Measurements from ENCODE around the gene TMEM80.
"Not testable (repeated sequence)": the region's sequence is repeated elsewhere in the genome, so short reads cannot be mapped to it uniquely, and the experiment has no call there.

Gene TMEM80

DNA sequence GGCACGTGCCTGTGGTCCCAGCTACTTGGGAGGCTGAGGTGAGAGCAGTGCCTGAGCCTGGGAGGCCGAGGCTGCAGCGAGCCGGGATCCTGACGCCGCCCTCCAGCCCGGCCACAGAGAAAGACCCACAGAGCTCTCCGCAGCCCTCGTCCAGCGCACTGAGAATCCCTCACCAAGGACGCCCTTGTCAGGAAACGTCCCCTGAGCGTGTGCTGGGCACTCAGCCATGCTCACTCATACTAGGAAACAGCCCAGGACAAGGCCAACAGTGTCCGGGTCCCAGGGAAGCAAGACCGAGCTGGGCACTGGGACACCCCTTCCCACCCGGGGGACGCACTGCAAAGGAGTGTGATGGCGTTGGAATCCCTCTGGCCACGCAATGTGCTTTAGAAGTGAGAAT, 15.1 kb upstream of the TMEM80 start:
- no peak for DNase-seq

DNA sequence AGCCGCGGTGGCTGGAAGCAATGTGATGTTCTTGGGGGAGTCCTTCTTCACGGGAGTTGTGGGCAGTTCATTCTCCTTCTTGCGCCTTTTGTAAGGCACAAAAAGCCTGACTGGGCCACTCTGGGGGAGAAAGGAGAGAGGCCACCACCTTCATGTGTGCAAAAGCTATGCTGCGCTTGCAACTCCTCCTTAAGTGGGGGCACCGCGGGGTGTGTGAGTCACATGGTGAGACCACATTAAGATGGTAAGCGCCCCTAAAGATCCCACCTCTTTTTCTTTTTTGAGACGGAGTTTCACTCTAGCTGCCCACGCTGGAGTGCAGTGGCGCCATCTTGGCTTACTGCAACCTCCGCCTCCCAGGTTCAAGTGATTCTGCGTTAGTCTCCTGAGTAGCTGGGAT, 14.6 kb upstream of the TMEM80 start:
- DNase-seq: no peak

DNA sequence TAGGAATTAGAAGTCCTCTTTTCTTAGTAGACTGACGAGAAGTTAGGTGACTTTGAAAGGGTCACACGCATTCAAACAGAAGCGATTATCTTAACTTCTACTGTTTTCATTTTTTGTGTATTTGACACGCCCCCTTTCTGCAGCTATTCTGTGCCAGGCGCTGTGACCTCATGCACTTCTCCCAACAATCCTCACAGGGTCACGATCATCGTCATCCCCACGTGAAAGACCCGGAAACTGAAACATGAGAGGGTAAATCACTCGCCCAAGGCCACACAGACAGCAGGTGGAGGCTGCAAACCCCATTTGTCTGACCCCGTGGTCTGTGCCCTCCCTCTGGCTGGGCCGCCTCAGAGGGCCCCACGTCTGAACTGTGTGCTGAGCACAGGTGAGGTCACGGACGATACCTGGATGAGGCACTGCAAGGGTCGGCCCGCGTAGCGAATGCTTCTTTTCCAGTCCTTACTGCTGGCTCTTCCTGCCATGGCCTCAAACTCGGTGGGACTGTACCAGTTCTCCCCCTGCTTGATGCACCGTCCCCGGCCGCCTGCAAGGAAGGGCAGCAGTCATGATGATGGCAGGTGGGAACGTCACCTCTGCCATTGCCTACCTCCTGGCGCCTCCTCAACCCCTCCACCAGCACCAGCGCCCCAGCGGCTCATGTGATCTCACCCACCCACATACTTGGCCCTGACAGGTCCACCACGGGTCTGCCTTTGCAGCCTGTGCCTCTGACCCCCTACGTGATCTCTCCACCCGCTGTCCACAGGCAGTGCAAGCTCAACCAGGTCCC, 9.0 kb upstream of the TMEM80 start:
- no peak for DNase-seq

DNA sequence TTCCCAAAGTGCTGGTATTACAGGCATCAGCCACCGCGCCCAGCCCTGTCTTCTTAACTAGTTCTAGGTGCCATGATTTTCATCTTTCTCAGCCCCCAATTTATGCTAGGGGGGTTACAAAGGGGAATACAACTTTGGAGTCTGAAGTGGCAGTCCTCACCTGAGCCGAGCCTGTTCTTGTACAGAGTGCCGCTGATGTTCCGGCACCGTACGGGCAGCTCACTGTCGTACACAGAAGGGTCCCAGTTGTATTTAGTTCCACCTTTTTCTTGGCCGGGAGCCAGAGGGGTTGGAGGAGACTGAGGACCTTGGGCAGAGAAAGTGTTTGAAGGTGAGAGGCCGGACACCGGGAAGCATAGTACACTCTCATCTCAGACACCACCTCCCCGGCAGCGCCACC, 7.9 kb upstream of the TMEM80 start:
- DNase-seq: no peak

DNA sequence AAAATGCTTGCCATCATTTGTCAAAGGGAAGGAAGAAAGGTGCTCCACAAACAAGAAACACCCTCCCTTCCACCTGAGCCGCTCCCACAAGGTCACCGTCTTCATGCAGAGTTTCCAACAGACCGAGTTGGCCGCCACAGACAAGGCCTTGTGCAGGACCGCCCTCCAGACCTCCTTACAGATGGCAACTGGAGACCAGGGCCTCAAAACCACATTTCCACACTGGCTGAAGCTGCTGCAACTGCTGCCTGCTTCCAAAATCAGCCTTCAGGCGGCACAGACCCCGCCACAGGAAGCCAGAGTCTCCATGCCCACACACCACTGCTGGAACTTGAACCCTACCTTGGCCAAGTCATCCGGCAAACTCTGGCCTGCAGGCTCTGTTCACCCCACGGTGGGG, 6.9 kb upstream of the TMEM80 start:
- DNase-seq: no peak

DNA sequence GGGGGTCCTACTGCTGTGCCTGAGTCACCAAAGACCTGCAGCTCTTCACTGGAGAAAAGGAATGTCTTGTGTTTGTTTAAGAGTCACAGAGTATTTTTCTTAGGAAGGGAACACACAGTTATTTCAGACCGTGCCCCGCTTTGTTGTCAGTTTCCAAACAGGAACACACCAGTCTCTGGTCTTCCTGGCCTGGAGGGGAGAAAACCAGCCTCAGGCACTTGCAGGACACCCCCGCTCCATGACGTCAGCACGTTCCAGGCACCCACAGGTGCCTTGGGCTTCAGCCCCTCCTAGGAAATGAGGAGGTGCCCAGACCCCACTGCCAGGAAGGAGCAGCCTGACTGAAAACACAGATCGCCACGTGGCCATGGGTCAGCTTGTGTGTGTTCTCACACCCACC, 6.0 kb upstream of the TMEM80 start:
- DNase-seq: no peak

DNA sequence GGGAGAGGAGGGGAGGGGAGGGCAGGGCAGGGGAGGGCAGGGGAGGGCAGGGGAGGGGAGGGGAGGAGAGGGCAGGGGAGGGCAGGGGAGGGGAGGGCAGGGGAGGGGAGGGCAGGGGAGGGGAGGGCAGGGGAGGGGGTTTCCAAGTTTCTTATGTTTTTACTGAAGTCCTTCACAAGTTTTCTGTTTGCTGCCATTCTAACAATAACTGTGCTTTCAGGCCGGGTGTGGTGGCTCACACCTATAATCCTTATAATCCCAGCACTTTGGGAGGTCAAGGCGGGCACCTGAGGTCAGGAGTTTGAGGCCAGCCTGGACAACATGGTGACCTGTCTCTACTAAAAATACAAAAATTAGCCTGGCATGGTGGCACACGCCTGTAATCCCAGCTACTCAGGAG, 5.4 kb upstream of the TMEM80 start:
- DNase-seq: not testable (repeated sequence)

DNA sequence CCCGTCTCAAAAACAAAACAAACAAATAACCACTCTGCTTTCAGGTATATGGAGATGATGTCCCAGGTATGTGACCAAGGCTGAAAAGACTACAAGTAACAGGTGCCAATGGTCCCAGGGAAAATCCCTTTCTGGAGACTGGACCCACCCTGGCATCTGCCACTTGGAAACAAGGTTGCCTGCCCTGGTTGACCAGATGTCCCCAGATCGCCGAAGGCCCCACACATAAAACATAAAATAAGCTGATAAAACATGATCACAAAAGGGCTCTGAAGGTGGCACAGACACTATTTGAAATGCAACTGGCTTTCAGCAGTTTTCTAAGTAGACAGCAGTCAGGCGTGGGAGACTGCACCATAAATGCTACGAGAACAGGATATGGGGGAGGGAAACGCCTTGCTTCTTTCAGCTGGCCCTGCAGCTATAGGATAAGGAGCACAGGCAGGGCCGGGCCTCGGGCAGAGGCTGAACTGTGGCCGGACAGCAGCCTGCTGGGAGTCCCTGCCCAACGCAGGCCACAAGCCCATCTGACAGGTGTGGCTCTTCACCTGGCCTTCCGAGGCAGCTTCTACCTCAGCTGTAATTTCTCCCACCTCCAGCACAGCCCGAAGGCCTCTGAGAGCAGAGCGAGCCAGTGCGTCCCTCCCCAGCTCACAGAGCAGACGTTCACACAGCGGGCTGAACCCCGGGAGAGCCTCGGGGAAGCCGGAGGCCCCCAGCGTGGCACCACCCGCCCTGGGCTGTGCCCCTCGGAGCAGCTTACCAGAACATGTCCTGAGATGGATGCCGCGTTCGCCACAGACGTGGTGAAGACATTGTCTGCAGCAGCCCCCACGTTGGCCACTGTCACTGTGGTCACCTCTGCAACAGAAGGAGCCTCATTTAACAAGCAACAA, 4.6 kb upstream of the TMEM80 start:
- no peak for DNase-seq

DNA sequence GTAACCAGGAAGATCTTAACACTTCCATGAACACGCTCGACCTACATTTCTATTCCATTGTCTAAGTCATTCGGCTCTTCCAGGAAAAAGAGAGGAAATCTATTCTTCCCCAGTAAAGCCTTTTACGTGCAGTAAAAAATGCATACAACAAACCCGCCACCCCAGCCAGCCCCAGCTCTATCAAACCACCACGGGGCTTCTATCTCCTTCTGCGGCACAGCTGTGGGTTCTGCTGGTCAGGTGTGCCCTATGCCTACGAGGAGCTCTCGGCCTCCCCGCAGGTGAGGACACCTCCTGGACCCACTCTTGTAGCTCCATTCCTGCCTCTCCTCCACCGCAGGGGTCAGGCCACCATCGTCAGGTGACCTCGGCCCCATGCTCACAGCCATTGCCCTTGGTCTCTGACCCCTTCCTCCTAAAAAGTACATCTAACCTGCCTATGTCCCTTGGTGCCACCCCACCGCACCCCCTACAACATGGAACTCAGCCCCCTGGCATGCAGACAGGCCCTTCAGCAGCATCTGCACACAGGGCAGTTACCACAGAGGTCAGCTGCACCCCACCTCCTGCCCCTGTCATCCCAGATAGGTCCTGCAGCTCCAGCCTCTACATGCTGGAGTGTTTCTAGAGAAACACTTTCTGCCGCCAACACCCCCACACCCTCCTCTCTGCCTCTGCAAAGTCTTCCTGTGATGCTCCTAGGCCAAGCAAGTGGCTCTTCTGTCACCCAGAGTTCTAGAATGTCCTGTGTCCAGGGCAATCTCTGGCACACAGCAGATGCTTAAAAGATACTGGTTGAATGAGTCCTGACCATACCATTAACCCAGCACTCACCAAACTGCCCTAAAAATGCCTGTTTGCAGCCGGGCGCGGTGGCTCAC, 3.7 kb upstream of the TMEM80 start:
- no peak for DNase-seq

DNA sequence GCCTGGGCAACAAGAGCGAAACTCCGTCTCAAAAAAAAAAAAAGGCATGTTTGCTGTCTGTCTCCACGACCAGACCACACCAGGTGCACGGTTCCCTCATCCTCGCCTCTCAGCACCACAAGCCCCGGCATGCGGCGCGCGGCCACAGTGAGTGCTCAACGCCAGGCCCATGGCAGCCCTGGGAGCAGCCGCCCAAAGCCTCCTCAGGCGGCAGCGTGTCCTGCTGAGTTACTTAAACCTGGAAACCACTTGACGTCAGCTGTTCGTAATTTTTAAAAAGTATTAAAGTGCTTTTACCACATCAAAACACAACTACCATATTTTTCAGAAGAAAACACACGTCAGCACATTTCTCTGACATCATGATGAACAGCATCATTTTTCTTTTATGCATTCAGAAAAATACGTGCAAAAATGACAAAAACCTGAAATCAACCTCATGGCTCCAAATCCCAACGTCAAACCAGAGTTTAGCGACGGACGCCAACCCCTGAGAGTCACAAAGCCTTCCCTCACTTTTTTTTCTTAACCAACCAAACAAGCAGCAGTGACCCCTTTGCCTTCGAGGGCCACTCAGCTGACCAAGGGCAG, 2.7 kb upstream of the TMEM80 start:
- DNase-seq: no peak

DNA sequence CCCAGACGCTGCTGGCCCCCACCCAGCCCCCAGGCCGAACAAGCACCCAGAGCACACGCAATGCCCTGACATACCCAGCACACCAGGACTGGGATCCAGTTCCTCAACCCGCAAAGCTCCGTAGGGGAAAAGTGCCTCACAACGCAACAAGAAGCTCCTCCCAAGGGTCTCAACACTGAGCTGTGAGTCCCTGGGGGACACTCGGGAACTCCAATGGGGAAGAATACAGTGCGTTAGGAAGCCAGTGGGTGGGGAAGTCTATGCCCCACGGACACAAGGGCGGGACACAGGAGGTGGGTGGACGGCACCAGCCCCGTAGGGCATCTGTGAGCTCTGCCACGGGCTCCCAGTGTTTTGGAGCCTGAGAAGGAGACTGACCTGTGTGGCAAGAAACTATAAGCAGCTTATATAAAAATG, 2.2 kb upstream of the TMEM80 start:
- DNase-seq: no peak

DNA sequence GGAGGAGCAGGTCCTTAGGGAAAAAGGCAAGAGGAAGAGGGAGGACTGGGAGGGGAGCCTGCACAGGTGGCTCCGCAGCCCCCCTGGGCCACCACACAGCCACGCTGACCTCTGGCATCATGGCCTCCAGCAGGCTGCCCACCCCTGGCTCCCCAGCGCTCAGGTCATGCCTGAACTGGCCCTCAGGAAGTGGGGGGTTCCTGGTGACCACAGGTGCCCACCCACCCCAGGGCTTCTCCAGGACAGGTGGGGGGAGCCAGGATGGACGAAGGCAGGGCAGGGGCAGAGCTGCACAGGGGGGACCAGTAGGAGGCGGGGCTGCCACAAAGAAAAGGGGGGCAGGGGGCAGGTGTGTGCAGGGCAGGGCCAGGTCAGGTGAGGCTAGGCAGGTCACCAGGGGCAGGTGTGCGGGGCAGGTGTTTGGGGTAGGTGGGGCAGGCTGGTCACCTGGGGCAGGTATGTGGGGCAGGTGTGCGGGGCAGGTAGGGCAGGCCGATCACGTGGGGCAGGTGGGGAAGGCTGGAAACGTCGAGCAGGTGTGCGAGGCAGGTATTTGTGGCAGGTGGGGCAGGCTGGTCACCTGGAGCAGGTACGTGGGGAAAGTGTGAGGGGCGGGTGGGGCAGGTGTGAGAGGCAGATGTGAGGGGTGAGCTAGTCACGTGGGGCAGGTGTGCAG, 1.6 kb upstream of the TMEM80 start:
- DNase-seq: no peak

DNA sequence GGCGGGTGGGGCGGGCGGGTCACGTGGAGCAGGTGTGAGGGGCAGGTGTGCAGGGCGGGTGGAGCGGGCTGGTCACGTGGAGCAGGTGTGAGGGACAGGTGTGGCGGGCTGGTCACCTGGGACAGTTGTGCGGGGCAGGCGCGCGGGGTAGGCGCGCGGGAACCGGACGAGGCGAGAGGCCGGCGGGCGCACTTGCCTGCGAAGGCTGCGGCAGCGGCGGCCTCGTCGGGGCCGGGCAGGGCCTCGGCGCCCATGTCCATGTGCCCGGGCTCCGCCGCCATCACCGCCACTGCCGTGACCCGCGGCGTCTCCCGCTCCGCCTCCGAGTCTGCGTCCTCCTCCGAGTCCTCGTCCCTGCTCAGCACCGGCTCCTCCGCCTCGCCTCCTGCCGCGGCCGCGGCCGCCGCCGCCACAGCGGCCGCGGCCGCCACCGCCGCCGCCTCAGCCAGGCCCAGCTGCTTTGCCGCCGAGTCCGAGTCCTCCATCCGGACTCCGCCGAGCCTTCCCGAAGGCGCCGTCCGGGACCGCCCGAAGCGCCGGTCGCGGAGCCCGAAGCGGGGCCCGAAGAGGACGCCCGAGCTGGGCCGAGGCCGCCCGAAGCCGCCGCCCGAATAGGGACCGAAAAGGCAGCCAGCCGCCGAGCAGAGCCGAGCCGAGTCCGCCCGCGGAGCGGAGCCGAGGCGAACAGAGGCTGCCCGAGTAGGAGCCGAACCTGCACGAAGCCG, 891 bp upstream of the TMEM80 start, which contains the start of gene DEAF1:
TSS of gene DEAF1 (minus strand) at position 660 of the 725 bp plus-strand sequence. CDS start at position 485, 175 bp downstream.
- peak; percentile 100 for DNase-seq

DNA sequence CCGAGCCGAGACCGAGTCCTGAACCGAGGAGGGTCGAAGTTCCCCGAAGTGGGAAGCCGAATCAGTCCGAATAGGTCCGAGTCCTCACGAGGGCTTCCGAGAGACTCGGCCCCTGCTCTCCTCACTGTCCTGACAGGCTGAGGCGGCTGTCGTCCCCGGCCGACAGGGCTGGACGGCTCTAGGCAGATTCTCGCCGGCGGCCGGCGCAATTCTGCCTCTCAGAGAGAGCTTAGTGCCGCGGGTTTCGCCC, 403 bp upstream of the TMEM80 start:
- DNase-seq: no peak

DNA sequence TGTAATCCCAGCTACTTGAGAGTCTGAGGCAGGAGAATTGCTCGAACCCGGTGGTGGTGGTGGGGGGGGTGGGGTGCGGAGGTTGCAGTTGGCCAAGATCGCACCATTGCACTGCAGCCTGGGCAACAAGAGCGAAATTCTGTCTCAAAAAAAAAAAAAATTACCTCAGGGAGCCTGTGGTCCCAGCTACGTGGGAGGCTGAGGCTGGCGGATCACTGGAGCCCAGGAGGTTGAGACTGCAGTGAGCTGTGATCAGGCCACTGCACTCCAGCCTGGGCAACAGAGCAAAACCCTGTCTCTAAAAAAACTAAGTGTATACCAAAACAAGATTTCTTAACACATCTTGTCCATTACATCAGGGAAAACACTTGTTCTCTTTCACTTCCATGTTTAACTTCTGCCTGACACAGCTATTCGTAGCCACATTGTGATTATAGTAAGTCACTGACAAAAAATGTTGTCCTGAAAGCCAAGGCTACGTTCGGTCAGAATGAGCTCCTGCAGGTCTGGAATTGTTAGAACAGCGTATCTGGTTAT, 1.4 kb downstream of the TMEM80 start:
- DNase-seq: no peak

DNA sequence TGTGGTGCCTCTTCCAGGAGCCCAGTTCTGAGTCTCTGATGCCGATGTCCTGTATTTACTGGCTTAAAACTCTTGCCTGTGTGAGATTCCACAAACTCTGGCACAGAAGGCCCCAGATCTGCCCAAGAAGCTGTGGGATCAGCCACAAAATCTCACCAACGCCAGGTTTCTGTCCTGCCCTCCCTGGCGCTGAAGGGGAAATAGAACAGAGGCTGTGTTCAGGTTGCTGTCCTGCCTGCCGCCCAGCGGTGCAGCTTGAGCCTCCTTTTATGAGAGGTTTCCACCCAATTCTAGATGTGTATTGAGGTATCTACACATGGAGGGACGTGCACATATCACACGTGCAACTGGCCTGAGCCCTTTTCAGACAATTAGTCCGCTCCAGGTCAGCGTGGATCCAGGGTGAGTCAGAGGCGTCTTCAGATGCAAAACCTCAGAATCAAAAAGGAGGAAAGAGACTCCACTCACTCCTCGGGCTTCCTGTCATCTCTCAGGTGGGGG, 2.2 kb downstream of the TMEM80 start:
- DNase-seq: no peak

DNA sequence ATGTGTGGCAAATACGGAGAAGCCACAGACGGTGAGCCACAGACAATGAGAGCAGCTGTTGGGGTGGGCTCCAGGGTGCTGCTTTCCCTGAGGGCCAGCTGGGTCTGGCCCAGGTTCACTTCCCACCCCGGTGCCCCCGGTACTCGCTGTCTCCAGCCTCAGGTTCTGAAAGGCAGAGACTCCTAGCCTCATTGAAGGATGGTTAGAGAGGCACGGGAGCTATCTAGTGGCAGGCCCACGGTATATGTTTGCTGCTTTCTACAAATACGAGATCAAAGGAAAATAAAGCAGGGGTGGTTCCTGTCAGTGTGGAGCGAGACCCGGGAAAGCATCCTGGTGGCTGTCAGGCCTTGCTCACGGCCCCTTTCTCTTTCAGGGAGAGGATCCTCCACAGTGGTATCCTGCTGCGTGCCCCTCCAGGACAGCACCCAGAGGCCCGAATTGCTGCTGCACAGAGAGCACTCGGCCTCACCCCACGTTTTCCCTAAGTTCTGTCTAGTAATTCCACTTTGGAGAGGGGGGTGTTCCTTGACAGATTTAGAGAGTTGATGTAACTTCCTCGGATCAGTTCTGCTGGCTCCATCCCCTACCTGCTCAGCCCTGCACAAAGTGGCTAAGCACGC, 3.0 kb downstream of the TMEM80 start:
- no peak for DNase-seq

DNA sequence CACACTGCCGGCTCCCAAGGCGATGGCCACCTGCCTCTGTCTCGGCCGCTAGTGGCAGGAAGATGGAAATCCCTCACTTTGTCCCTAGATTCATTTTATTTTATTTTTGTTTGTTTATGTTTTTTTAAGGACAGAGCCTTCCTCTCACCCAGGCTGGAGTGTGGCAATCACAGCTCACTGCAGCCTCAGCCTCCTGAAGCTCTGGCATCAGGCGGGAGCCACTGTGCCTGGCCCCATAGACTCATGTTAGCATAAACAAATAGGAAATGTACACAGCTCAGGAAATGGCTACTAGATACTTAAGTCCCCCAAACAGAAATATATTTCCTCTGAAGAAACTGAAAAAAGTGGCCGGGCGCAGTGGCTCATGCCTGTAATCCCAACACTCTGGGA, 3.5 kb downstream of the TMEM80 start:
- no peak for DNase-seq

DNA sequence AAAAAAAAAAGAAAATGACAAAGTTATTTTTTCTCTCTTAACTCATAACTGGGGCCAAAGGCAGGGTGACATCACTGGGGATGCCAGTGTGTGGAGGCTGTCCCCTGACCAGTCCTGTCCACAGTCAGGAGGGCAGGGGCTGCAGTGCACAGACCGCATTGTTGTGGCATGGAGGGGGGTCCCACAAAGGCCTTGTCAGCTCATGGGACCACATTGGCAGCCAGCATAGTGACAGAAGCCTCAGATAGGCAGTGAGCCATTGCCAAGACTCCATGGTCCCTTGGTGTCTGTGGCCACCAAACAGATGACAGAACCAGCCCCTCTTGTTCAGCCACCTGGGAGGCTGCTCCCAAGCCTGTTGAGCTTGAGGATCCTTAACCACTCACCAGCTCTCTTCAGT, 4.1 kb downstream of the TMEM80 start:
- DNase-seq: no peak

DNA sequence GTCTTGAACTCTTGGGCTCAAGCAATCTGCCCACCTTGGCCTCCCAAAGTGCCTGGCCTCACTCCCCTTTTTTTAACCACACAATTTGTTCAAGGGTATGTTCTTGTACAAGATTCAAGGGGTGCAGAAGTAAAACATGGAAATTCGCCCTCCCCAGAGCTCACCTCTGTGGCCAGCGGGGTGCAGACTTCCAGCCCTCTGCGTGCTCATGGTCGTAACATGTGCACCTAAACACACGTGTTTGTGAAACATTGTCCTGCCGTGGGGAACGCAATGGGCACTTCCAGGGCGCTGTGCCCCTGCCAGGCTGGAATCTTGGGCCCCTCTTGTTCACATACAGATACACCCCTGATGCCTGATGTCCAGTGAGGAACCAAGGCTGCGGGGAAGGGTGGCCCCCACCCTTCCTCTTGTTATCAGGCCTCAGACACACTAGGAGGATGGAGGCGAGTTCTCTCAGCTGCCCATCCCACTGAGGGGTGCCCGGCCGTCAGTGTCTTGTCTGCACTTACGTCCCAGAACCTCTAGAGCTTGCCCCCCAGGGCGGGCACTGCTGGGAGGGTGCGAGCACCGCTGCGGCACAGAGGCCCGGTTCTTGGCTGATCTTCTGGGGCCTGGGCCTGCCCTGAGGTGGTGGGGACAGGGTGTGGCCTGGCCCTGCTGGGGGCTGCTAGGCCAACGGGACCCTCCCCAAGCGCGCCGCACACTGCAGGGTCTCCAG, 6.3 kb downstream of the TMEM80 start:
- DNase-seq: no peak
